Parathyroid adenoma (tissue), 2 donors: ENCODE results near the gene TRIOBP.

Experiments
- H2AFZ ChIP-seq: fragments of 300-600 bp; sonication (generic); one replicate; pipeline ENCODE4 v1.7.0; 2017; ENCODE audit warnings: antibody characterized with exemption, mild to moderate bottlenecking
- H3K27ac ChIP-seq: fragments of 300-600 bp; sonication (generic); one replicate; pipeline ENCODE4 v1.7.0; 2017
- H3K27me3 ChIP-seq: fragments of 300-600 bp; sonication (generic); one replicate; pipeline ENCODE4 v1.7.0; 2017; ENCODE audit warnings: low read length; ENCODE audit not compliant: control insufficient read depth, insufficient read depth
- H3K36me3 ChIP-seq: fragments of 300-600 bp; sonication (generic); one replicate; pipeline ENCODE4 v1.7.0; 2017; ENCODE audit warnings: low read length; ENCODE audit not compliant: control insufficient read depth, insufficient read depth
- H3K4me1 ChIP-seq: fragments of 300-600 bp; sonication (generic); one replicate; pipeline ENCODE4 v1.7.0; 2017; ENCODE audit warnings: control low read depth
- H3K4me2 ChIP-seq: fragments of 300-600 bp; sonication (generic); one replicate; pipeline ENCODE4 v1.7.0; 2017; ENCODE audit warnings: low read length
- H3K4me3 ChIP-seq: fragments of 300-600 bp; sonication (generic); one replicate; pipeline ENCODE4 v1.7.0; 2017; ENCODE audit warnings: low read depth, low read length
- H3K79me2 ChIP-seq: fragments of 300-600 bp; sonication (generic); one replicate; pipeline ENCODE4 v1.7.0; 2017; ENCODE audit warnings: control low read depth
- H3K9ac ChIP-seq: fragments of 300-600 bp; sonication (generic); one replicate; pipeline ENCODE4 v1.7.0; 2017; ENCODE audit warnings: mild to moderate bottlenecking
- H3K9me3 ChIP-seq: fragments of 300-600 bp; sonication (generic); one replicate; pipeline ENCODE4 v1.7.0; 2017; ENCODE audit warnings: low read length; ENCODE audit not compliant: control insufficient read depth
- CTCF ChIP-seq: fragments of 300-600 bp; sonication (generic); IDR thresholded peaks from one replicate; pipeline ENCODE4 v1.7.0; 2017; ENCODE audit warnings: antibody characterized with exemption, mild to moderate bottlenecking
- donor health status: primary hyperparathyroidism.

Gene TRIOBP

GRCh38 chr22:37704645-37705044 is 7.8 kb downstream of the TRIOBP start:
- Histone ChIP-seq H3K4me2 (no peak overlapping the region), H3K4me1 (no peaks in the 10 kb centered on the region), H3K79me2 (no peaks in the 10 kb centered on the region), H3K36me3 (no peaks in the 10 kb centered on the region), H3K27me3 (no peaks in the 10 kb centered on the region), H3K9ac (no peak overlapping the region), H3K27ac (no peak overlapping the region), H3K4me3 (no peak overlapping the region), H2AFZ (no peak overlapping the region), H3K9me3 (no peaks in the 10 kb centered on the region)
- no peak for TF ChIP-seq CTCF

GRCh38 chr22:37705205-37705604 is 8.4 kb downstream of the TRIOBP start:
- Histone ChIP-seq H3K4me2 (no peak overlapping the region), H3K27ac (no peak overlapping the region), H3K4me1 (no peaks in the 10 kb centered on the region), H3K4me3 (no peak overlapping the region), H3K27me3 (no peaks in the 10 kb centered on the region), H3K36me3 (no peaks in the 10 kb centered on the region), H3K9ac (no peak overlapping the region), H3K79me2 (no peaks in the 10 kb centered on the region), H2AFZ (no peak overlapping the region), H3K9me3 (no peaks in the 10 kb centered on the region)
- TF ChIP-seq CTCF, result no peak

GRCh38 chr22:37708580-37709444 is 12.0 kb downstream of the TRIOBP start:
- H3K27me3 ChIP-seq, result no peaks in the 10 kb centered on the region
- H3K9ac ChIP-seq, result no peak overlapping the region
- H3K79me2 ChIP-seq, result no peaks in the 10 kb centered on the region
- H2AFZ ChIP-seq, result no peak overlapping the region
- H3K36me3 ChIP-seq, result no peaks in the 10 kb centered on the region
- no peak for TF ChIP-seq CTCF
- no peaks in the 10 kb centered on the region for H3K4me1 ChIP-seq
- H3K27ac ChIP-seq, result no peak overlapping the region
- H3K4me2 ChIP-seq, result no peak overlapping the region
- H3K9me3 ChIP-seq, result no peaks in the 10 kb centered on the region
- H3K4me3 ChIP-seq, result no peak overlapping the region

- H3K27me3 ChIP-seq, result no peaks in the 10 kb centered on the region
- no peak overlapping the region for H3K27ac ChIP-seq
- no peak overlapping the region for H3K9ac ChIP-seq
- no peaks in the 10 kb centered on the region for H3K79me2 ChIP-seq
- no peak overlapping the region for H3K4me3 ChIP-seq
- TF ChIP-seq CTCF, result no peak
- no peaks in the 10 kb centered on the region for H3K9me3 ChIP-seq
- H3K4me2 ChIP-seq, result no peak overlapping the region
- H3K36me3 ChIP-seq, result no peaks in the 10 kb centered on the region
- H2AFZ ChIP-seq, result no peak overlapping the region
- no peaks in the 10 kb centered on the region for H3K4me1 ChIP-seq
Observed at GRCh38 chr22:37709445-37709765, 12.6 kb downstream of the TRIOBP start.

GRCh38 chr22:37710675-37711074 is 13.8 kb downstream of the TRIOBP start:
- Histone ChIP-seq H3K4me3 (no peak overlapping the region), H3K27ac (no peak overlapping the region), H3K9me3 (no peaks in the 10 kb centered on the region), H3K9ac (no peak overlapping the region), H3K79me2 (no peaks in the 10 kb centered on the region), H3K27me3 (no peaks in the 10 kb centered on the region), H3K36me3 (no peaks in the 10 kb centered on the region), H3K4me1 (no peaks in the 10 kb centered on the region), H2AFZ (no peak overlapping the region), H3K4me2 (no peak overlapping the region)
- TF ChIP-seq CTCF, result no peak
